ENCODE data around the gene C1orf56.

- TF ChIP-seq POLR2AphosphoS5 (IDR thresholded peaks at IDR 0.05; ENCODE audit: insufficient read depth in 1 of 2, low read depth in 1 of 2) = no peak
- TF ChIP-seq, protein P1, sequence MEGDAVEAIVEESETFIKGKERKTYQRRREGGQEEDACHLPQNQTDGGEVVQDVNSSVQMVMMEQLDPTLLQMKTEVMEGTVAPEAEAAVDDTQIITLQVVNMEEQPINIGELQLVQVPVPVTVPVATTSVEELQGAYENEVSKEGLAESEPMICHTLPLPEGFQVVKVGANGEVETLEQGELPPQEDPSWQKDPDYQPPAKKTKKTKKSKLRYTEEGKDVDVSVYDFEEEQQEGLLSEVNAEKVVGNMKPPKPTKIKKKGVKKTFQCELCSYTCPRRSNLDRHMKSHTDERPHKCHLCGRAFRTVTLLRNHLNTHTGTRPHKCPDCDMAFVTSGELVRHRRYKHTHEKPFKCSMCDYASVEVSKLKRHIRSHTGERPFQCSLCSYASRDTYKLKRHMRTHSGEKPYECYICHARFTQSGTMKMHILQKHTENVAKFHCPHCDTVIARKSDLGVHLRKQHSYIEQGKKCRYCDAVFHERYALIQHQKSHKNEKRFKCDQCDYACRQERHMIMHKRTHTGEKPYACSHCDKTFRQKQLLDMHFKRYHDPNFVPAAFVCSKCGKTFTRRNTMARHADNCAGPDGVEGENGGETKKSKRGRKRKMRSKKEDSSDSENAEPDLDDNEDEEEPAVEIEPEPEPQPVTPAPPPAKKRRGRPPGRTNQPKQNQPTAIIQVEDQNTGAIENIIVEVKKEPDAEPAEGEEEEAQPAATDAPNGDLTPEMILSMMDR (IDR thresholded peaks at IDR 0.05) = no peak
- TF ChIP-seq POLR2A (IDR thresholded peaks at IDR 0.05) = no peak
Observed at GRCh38 chr1:151026460-151026859, 21.1 kb upstream of the C1orf56 start.

Data from vagina (tissue), 2 donors.